Small intestine (tissue), 7 donors: ENCODE measurements around the gene GNB2. TPM values are rescaled to one million over a fixed set of nuclear protein-coding genes. Genes with fewer than 3 reads are reported as not detected.
"Not testable (repeated sequence)": the region's sequence is repeated elsewhere in the genome, so short reads cannot be mapped to it uniquely, and the experiment has no call there.

Source experiments
- DNase-seq, 2 donors: peaks; one replicate each; pipeline versions ENCODE4 v3.0.0 to v3.0.0-alpha.2; 2013
- FAIRE-seq: peaks from 2 replicates; lab custom pipeline; 2012; peaks lifted over from hg19 to GRCh38; lab: Jason Lieb, UNC
- H3K27ac ChIP-seq, 3 donors: one replicate each; pipeline ENCODE4 v1.5.1; 2013; ENCODE audit warnings: low read length in 2 of 3, mild to moderate bottlenecking in 2 of 3, control low read depth in 1 of 3, inconsistent platforms in 1 of 3, low read depth in 1 of 3, moderate library complexity in 1 of 3
- H3K27me3 ChIP-seq, 3 donors: one replicate each; pipeline ENCODE4 v1.6.1; 2013; ENCODE audit warnings: low read length in 3 of 3, inconsistent platforms in 1 of 3; ENCODE audit not compliant: control insufficient read depth in 3 of 3, insufficient read depth in 3 of 3
- H3K36me3 ChIP-seq, 3 donors: one replicate each; pipeline ENCODE4 v1.6.1; 2013; ENCODE audit warnings: low read length in 3 of 3, inconsistent platforms in 1 of 3, low read depth in 1 of 3, mild to moderate bottlenecking in 1 of 3, moderate library complexity in 1 of 3; ENCODE audit not compliant: control insufficient read depth in 3 of 3, insufficient read depth in 2 of 3
- H3K4me1 ChIP-seq, 3 donors: one replicate each; pipeline ENCODE4 v1.6.1; 2013; ENCODE audit warnings: low read length in 2 of 3, inconsistent platforms in 1 of 3, low read depth in 1 of 3, mild to moderate bottlenecking in 1 of 3, moderate library complexity in 1 of 3; ENCODE audit not compliant: control insufficient read depth in 3 of 3, insufficient read depth in 2 of 3
- H3K4me3 ChIP-seq, 3 donors: one replicate each; pipeline ENCODE4 v1.5.1; 2013; ENCODE audit warnings: low read length in 3 of 3, control low read depth in 1 of 3, inconsistent platforms in 1 of 3, low read depth in 1 of 3, mild to moderate bottlenecking in 1 of 3, moderate library complexity in 1 of 3
- H3K9me3 ChIP-seq, 2 donors: one replicate each; pipeline ENCODE4 v1.6.1; 2013; ENCODE audit warnings: low read depth in 1 of 2, low read length in 1 of 2; ENCODE audit not compliant: control insufficient read depth in 2 of 2, insufficient read depth in 1 of 2
- WGBS, 3 donors: extraction: QIAGEN DNeasy Blood & Tissue Kit; methylation state at CpG; one replicate each; pipeline ENCODE4 v1.1.7; 2013; 5-methylcytosine and 5-hydroxymethylcytosine counted together
- polyA plus RNA-seq, 4 donors: library from polyadenylated mRNA; stranded (reverse) in 3 of 4; unstranded in 1 of 4; fragments of 200-250 nt in 3 of 4; fragments of 120-200 nt in 1 of 4; gene quantifications; one replicate each; pipeline versions ENCODE4 v1.2.1 to v1.2.3, GENCODE V29; 2013
- donor health status: healthy with polysubstance abuse.
- donor health status: control.
- donor health status: control.
- donor health status: Bipolar disorder and iron deficiency.
- donor health status: healthy.

Gene GNB2
- polyA plus RNA-seq, 4 donors: 179 to 214 (median 186) TPM

- 25 to 37% (median 34%) methylated on average over 8 of the region's 8 CpGs for WGBS, 3 donors
- Histone ChIP-seq H3K27ac (no peak overlapping the region), H3K4me3 (no peak overlapping the region), H3K4me1 (peaks cover 0 to 12% (median 0%) of the 10 kb centered on the region in 3 donors), H3K36me3 (no peaks in the 10 kb centered on the region), H3K9me3 (no peaks in the 10 kb centered on the region), H3K27me3 (peaks cover 11 to 38% (median 23%) of the 10 kb centered on the region in 3 donors)
- FAIRE-seq: no peak
- peak in 1 of 2 donors; percentile 51 for DNase-seq
Measured at GRCh38 chr7:100719523-100720278, 46.2 kb downstream of the GNB2 start.

- Histone ChIP-seq H3K4me1 (peaks cover 0 to 12% (median 0%) of the 10 kb centered on the region in 3 donors), H3K4me3 (no peak within 1 kb of the TSS), H3K27ac (no peak within 1 kb of the TSS), H3K9me3 (no peaks in the 10 kb centered on the region), H3K27me3 (peaks cover 11 to 38% (median 23%) of the 10 kb centered on the region in 3 donors), H3K36me3 (no peaks in the 10 kb centered on the region)
- peak in 1 of 2 donors; percentile 11 for DNase-seq
- WGBS, 3 donors: 3% methylated on average over 20 to 21 of the region's 21 CpGs
- no peak for FAIRE-seq
Measured at GRCh38 chr7:100720279-100720670, 46.7 kb downstream of the GNB2 start, which contains the start of gene EPO. Gene EPO (plus strand): TSS chr7:100720468. CDS start chr7:100720981, 513 bp downstream.

- WGBS, 3 donors: 4 to 7% (median 4%) methylated on average over 32 to 56 of the region's 56 CpGs
- H3K9me3 ChIP-seq: no peaks in the 10 kb centered on the region
- peaks cover 11 to 38% (median 23%) of the 10 kb centered on the region in 3 donors for H3K27me3 ChIP-seq
- no peaks in the 10 kb centered on the region for H3K36me3 ChIP-seq
- H3K4me1 ChIP-seq: peaks cover 0 to 12% (median 0%) of the 10 kb centered on the region in 3 donors
- DNase-seq: peak in 1 of 2 donors; percentile 12
- no peak overlapping the region for H3K27ac ChIP-seq
- no peak overlapping the region for H3K4me3 ChIP-seq
- FAIRE-seq: no peak
Measured at GRCh38 chr7:100720671-100721504, 47.3 kb downstream of the GNB2 start.

- H3K27ac ChIP-seq: no peak overlapping the region
- WGBS, 3 donors: 65 to 78% (median 72%) methylated on average over 8 of the region's 8 CpGs
- peaks cover 11 to 38% (median 23%) of the 10 kb centered on the region in 3 donors for H3K27me3 ChIP-seq
- FAIRE-seq (no peak), DNase-seq (no peak)
- H3K9me3 ChIP-seq: no peaks in the 10 kb centered on the region
- H3K4me1 ChIP-seq: peaks cover 0 to 12% (median 0%) of the 10 kb centered on the region in 3 donors
- H3K4me3 ChIP-seq: no peak overlapping the region
- no peaks in the 10 kb centered on the region for H3K36me3 ChIP-seq
Measured at GRCh38 chr7:100721505-100721812, 47.9 kb downstream of the GNB2 start.

- Histone ChIP-seq H3K4me3 (no peak overlapping the region), H3K27me3 (peaks cover 11 to 38% (median 23%) of the 10 kb centered on the region in 3 donors), H3K9me3 (no peaks in the 10 kb centered on the region), H3K27ac (no peak overlapping the region), H3K4me1 (peaks cover 0 to 12% (median 0%) of the 10 kb centered on the region in 3 donors), H3K36me3 (no peaks in the 10 kb centered on the region)
- DNase-seq (no peak), FAIRE-seq (no peak)
- WGBS, 3 donors: 79 to 86% (median 85%) methylated on average over 17 of the region's 17 CpGs
Measured at GRCh38 chr7:100722480-100723212, 49.1 kb downstream of the GNB2 start.

GRCh38 chr7:100723732-100724275 lies 50.3 kb downstream of the GNB2 start:
- H3K4me1 ChIP-seq: peaks cover 0 to 12% (median 0%) of the 10 kb centered on the region in 3 donors
- H3K9me3 ChIP-seq: no peaks in the 10 kb centered on the region
- H3K27me3 ChIP-seq: peaks cover 11 to 38% (median 23%) of the 10 kb centered on the region in 3 donors
- no peaks in the 10 kb centered on the region for H3K36me3 ChIP-seq
- H3K4me3 ChIP-seq: no peak overlapping the region
- FAIRE-seq (no peak), DNase-seq (no peak)
- 69 to 80% (median 73%) methylated on average over 16 of the region's 16 CpGs for WGBS, 3 donors
- H3K27ac ChIP-seq: no peak overlapping the region

- H3K9me3 ChIP-seq, H3K27ac ChIP-seq, DNase-seq, H3K4me3 ChIP-seq, H3K36me3 ChIP-seq, FAIRE-seq: not testable (repeated sequence)
- Histone ChIP-seq H3K4me1 (peaks cover 0 to 12% (median 0%) of the 10 kb centered on the region in 3 donors), H3K27me3 (peaks cover 11 to 34% (median 23%) of the 10 kb centered on the region in 3 donors)
- 91 to 100% (median 93%) methylated on average over 2 of the region's 2 CpGs for WGBS, 3 donors
Measured at GRCh38 chr7:100724364-100724763, 50.8 kb downstream of the GNB2 start.
